Gastrocnemius medialis (tissue), 4 donors: Measurements from ENCODE around the gene IZUMO3.

Experiments used
- CTCF ChIP-seq, 5 experiments: fragments of 450-650 bp in 3 of 5; fragments of 200-600 bp in 2 of 5; sonication (generic) in 2 of 5; IDR thresholded peaks in 4 of 5; conservative IDR thresholded peaks in 1 of 5; 1 replicate in 4 of 5; 2 replicates in 1 of 5; pipeline ENCODE4 v1.5.1; 2016 to 2019; ENCODE audit warnings: antibody characterized with exemption in 5 of 5, mild to moderate bottlenecking in 3 of 5, moderate library complexity in 3 of 5
- POLR2A ChIP-seq, 2 donors: fragments of 450-650 bp; IDR thresholded peaks; one replicate each; pipeline ENCODE4 v1.6.1; 2017; ENCODE audit warnings: antibody characterized with exemption in 2 of 2, mild to moderate bottlenecking in 2 of 2, moderate library complexity in 2 of 2

DNA sequence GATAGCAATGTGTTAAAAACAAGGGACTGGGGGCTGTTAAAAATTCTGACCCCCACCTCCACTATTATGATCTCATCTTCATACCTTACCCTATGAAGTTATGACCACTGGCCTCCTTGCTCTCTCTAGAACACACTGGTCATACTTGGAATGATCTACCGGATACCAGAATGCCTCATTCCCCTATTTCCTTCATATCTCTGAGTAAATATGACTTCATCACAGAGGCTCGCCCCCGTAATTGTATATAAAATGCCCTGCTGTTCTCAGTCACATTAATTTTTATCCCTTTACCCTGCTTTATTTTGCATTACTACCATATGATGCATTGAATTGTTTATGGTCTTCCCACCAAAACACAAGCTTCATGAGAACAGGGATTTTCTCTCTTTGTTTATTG lies 29.2 kb downstream of the IZUMO3 start:
- TF ChIP-seq POLR2A (IDR thresholded peaks at IDR 0.05): no peak
- TF ChIP-seq CTCF (IDR thresholded peaks at IDR 0.05 in 4 of 5, conservative IDR thresholded peaks at IDR 0.05 in 1 of 5): no peak
